DMS53 (cell line): ENCODE results near the gene PIEZO2.

Source experiments
- DNase-seq: peaks from one replicate; lab custom pipeline; 2025; lab: John Stamatoyannopoulos, UW

PIEZO2 gene

DNA sequence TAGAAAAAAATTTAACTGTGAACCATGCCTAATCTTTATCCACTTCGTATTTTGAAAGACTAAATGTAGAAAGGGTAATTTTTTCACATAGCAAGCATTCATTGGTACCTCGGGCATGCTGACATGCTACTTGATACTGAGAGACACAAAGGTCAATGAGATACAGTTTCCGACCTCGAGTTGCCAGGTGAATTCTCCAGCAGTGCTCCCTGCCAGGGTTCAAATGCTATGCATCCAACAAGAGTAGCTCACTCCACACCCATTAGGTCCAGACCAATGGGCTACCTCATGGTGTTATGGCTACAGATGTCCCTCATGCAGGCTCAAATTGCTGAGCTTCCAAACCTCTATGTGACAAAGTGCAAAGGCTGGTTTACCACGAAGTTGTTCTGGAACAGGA, 305.8 kb downstream of the PIEZO2 start:
- DNase-seq, result no peak

DNA sequence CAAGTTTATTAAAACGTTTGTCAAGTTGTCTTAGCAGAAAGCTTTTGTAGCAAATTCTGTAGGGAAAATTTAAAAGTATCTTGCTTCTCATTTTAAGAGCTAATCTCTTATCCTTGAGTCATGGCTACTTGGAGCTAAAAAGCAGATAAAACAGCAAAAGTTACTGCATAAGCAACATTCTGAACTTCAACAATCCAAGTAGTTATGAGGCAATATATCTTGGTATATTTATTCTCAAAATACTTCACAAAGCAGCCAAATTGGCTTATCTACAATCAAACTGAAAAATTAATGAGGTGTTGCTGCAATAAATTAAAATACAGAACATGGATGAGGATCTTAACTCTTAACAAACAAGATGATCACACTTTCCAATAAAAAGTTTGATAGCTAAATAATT, 306.5 kb downstream of the PIEZO2 start:
- DNase-seq, result no peak

DNA sequence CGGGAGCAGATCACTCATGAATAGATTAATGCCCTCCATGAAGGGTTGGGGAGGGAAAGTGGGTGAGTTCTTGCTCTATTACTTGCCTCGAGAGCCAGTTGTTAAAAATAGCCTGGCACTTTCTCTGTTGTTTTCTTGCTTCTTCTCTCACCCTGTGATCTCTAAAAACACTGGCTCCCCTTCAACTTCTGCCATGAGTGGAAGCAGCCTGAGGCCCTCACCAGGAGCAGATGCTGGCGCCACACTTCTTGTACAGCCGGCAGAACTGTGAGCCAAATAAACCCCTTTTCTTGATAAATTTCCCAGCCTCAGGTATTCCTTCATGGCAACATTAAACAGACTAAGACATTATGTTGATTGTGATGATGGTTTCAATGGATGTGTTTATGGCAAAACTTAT, 307.0 kb downstream of the PIEZO2 start:
- DNase-seq, result no peak

DNA sequence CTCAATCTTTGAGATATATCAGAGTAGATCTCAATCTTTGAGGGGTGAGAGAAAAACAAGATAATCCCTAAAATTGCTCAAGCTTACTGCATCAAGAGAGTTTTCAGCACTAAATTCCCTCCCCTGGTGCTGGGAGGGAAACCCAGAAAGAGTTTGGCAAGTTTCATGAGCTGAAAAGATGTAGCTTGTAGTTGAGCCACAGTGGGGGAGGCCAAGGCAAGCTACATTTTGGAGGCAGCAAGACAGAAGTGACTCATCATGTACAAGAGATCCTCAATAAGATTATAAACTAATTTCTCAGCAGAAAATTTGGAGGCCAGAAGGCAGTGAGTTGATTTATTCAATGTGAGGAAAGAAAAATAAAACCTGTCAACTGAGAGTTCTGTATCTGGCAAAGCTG, 308.2 kb downstream of the PIEZO2 start:
- DNase-seq, result no peak

DNA sequence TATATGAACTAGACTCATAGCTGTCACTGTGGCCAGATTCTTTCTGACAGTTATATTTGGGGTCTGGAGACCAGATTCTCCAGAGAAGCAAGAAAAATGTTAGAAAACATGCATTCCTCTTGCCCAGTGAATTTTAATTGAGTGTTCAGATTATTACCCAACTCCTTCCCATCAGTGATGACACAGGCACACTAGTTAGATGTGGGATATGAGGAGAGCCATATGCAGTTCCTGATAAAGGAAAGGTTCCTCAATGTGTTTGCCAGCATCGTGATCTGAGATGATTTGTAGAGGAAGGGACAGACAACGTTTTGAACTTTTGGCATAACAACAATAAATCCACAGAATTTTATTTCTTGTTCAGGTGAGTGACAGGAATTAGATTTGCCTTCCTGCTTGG, 308.6 kb downstream of the PIEZO2 start:
- DNase-seq, result no peak

DNA sequence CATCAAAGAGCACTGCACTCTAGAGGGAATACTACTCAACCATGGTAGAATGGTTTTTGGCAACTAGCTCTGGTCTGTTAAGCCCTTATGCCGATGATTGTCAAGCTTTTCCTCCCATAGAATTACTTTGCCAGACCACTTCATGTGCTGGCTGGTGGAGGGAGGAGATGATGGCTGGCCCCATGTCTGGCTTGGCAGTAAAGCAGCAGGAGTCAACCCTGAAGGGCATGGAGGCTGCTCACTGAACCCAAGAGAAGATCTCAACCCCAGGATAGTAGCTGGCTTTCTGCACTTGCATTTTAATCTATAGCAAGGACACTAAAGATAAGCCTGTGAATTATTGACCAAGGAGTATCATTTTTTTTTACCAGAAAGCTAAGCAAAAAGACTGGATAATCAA, 309.9 kb downstream of the PIEZO2 start:
- DNase-seq, result no peak

DNA sequence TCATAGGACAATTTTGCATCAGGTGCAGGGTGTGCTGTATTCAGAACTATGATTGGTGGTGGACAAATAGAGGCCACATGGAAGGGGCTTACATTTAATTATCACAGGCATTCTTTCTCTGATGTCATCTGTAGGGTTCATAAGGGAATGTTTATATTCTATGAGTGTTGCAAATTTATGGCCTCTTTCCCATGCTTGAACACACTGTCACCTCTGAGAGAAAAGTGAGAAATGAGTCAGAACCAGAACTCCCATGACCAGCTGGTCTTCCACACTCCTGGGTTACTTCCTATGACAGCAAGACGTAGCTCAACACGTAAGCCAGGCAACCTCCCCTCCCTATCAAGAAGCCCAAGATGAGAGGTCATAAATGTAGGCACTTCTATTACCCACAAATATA, 310.8 kb downstream of the PIEZO2 start:
- DNase-seq, result no peak

DNA sequence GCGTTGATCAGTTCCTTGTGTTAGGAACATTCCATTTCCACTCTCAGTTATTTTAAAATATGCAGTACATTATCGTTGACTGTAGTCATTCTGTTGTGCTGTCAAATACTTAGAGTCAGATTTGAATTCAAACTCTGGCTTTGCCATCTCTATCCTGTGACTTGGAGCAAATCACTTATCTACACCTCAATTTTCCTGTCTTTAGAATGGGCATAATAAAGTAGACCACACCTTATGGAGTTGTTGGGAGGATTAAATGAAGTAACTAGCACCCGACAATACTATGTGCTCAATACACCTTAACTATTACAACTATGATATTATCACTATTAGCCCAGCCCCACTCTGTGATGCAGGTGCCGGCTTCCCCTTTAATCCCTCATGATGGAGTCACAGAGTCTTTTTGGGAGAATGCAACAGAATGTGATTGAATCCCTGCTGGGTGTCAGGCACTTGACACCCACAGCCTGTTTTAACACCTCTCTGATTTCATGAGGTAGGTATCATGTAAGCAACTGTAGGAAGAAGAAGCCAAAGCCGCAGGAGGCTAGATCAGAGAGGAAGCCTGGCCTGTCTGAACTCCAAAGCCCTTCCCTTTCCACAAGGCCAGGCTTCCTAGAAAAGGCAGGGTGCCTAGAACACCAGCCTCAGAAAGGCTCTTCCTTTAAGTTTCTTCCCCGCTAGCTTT, 315.1 kb downstream of the PIEZO2 start:
- DNase-seq, result no peak

DNA sequence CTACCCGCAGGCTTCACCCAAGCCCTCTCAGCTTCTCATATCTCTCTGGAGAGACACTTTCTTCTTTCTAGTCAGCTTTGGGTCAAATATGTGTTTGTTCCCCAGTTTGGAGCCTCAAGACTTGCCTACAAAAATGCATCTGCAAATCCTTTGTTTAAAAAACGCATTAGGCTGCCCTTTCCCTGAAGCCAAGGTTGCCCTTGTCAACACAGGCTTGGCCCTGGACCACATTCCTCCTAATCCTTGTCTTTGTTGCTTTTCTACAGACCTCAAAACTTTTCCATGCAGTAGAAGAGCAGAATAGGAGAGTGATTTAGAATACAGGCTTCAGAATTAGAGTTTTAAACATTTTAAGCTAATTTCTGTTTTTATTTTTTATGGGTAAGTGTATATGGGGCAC, 315.7 kb downstream of the PIEZO2 start:
- DNase-seq, result no peak

DNA sequence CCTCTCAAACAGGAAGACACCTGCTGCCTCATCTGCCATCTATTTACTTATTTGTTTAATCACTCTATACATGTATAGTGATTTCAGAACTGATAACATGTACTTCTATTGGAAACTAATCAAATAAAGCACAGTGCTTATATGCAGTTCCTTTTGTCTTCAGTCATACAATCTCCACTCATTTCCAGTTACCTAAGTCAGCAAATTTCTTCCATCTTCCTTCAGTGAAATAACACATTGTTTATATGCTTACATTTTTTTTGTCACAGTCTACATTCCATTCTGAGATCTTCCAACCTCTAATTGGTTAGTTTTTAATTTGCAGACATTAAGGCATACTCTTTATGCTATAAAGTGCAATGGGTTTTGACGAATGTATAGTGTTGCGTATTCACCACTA, 323.0 kb downstream of the PIEZO2 start:
- DNase-seq, result no peak

DNA sequence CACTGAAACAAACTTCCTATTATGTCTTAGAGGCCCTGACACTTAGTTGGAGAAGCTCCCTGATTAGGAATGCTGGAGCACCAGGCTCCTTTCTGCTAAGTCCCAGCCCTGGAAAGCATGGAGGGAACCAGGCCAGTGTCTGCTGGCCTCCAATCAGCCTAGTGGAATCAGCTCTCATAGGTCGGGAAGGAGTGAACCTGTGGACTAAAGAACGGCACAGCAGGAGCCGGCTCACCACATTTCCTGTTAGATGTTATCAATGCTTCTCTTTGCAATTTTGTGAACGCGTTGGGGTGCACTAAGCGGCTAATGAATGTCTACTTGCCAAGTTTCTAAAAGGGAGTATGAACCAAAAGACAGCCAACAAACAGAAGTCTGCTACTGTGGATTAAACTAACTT, 326.9 kb downstream of the PIEZO2 start:
- DNase-seq, result no peak

DNA sequence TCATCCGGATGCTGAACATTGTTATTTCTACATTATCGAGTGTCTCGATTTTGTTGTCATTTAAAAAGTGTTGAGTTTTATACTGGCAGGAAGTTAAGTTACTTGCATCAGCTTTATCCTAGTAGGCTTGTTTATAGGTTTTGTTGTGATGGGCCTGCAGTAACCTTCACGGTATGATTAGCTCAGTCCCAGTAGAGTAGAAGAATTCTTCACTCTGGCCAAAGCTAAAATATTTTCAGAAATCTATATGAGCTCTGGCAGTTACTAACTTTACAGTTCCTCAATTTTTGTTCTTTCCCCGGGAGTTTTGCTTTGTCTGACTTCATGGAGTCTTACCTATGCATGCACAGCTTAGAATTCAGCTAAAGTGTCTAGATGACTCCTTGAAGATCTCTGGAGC, 328.7 kb downstream of the PIEZO2 start:
- DNase-seq, result no peak

DNA sequence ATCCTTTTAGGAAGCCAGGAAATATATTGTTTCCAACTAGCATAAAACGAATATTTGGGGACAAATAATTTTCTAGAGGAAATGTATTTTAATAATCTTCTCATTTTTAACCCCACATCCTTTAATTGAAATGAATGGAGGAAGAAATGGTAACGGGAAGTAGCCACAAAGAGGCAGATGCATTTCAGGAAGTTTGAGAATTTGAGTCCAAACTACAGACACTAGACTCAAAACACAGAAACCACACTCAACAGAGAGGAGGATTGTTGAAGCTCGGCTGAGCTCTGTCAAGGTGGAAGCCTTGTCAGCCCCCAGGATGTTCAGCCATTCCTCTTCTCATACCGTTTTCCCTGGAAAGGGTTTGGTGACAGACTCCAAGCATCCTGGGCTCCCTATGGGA, 335.0 kb downstream of the PIEZO2 start:
- no peak for DNase-seq

DNA sequence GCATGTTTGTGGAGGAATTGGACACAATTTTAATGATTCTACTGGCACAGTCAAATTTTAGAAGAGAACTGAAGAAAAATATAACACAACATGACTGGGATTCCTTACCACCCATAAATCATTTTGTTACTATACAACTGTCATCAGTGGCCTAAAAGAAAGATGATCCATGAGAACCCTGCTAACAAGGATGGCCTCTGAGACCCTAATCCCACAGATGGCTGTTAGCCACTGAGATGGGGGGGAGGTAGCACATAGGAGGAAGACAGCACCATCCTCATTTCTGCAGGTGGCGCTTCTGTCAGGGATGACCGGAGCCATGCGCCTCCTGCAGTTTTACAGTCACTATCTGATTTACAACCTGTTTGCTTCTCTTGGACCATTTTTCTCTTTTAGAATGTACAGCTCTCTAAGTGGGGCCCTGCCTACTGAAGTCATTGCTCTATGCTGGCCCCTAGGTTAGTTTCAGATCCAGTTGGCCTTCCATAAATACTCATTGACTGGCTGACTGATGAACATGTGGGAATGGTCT, 343.7 kb downstream of the PIEZO2 start:
- no peak for DNase-seq

DNA sequence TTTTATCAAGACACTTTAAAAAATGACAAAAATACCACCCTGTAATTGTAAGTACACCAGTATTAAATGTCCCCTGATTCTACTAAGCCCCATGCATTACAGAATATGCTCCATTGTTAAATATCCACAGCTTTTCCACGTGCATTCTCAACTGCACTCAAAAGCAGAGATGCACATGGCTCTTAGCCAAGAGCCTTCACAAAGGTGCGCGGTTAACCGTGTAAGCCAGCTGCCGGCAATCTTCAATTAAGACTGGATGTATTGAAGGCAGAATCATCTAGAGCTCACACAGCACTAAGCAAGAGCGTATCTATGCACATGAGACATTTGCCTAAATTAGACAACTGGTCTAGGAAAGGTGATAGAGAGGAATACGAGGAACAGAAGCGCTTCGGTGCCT, 345.2 kb downstream of the PIEZO2 start:
- DNase-seq, result peak; percentile 32

DNA sequence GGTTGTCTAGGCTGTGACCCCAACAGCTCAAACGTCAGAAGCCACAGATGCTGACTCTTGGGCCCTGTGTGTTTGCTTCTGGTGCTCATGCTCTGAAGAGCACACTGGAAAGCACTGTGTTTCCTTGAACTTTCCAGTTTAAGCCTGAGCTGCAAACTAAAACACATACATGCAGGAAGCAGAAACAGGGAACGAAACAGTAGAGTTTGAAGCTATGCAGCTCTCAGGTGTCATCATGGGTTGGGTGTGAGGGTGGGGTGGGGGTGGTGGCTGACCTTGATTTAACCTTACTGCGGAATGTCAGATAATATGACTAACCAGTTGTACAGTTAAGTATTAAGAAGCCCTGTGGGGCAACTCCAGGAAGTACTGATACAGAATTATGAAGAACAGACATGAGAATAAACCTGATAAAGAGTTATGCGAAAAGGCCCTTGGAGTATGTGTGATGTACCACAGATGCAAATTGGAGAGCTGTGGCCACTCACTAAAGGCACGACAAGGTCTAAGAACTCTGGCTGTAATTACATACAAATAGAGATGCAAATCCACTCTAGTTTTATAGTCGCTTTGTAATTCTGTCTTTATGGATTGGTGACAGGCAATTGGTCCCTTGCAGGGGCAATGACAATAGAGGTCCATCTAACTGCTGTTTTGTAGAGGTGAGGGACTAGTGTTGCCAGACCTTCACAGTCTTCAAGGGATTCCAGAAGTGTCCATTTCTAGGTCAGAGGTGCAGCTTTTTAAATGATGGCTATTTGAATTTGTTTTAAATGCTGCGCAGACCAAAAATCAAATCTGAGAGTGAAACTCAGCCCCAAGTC, 350.4 kb downstream of the PIEZO2 start:
- no peak for DNase-seq

DNA sequence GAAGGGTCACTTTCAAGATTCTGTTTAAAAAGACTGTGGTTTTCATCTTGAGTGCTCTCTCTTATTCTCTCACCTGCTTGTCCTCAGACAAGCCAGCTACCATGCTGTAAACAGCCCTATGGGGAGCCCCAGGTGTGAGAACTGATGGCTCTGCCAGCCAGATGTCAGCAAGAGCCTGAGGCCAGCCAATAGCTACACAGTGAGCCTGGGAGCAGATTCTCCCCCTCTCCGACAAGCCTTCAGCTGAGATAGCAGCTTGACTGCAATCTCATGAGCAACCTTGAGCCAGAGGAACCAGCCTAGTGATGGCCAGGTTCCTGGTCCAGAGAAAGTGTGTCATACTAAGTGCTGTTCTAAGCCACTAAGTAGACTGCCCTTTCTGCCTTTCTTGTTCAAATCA, 351.5 kb downstream of the PIEZO2 start:
- no peak for DNase-seq

DNA sequence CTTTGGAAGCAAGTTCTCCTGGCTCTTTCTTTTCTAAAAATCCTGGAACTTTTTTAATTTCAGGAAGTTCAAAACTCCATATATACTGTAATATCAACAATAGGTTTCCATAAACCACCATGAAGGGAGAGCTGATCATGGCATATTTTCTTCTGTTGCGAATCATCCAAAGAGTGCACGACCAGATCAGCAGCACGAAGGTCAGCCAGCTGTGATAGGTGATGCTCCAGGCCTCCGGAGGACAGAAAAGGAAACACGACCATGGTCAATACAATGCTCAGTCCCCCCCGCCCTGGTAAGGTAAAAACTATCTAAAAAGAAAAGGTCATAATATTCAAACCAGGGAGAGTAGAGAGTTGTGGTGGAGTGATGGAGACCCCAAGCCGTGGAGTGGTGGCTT, 354.6 kb downstream of the PIEZO2 start:
- DNase-seq, result no peak

DNA sequence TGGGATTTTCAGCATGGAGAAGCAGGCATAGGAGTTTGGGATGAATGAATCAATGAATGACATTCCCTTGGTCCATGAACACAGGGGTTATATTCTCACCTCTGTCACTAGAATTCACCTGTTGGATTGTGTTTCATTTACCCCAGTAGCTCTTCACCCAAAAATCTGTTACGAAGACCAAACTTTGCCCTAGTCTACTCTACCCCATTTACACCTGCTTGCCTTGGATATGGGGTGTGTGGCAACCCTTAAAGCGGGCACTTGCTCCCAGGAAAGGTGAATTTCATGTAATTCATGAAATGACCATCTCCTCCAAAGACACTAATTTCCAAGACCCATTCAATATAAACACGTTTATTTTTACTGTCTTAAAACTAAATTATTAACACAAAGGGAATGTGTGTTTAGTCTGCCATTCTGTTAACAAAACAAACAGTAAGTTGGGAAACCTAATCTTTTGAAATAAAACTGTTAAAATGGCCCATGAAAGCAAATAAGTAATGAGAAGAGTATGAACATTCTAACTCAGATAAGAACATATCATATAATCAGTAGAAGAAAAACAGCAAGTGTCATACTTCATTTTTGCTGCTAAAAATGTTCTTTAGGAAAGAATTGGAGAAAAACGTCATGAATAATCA, 355.5 kb downstream of the PIEZO2 start:
- DNase-seq, result no peak

DNA sequence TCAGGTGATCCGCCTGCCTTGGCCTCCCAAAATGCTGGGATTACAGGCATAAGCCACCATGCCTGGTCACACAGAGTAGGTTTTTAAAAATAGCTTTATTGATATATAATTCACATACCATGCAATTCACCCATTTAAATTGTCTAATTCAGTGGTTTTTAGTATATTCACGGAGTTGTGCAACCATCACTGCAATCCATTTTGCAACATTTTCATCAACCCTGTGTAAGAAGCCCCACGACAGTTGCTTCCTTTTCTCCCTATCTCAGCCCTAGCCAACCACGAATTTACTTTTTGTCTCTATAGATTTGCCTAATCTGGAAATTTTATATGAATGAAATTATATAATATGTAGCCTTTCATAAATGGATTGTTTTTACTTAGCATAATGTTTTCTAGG, 357.2 kb downstream of the PIEZO2 start:
- no peak for DNase-seq

DNA sequence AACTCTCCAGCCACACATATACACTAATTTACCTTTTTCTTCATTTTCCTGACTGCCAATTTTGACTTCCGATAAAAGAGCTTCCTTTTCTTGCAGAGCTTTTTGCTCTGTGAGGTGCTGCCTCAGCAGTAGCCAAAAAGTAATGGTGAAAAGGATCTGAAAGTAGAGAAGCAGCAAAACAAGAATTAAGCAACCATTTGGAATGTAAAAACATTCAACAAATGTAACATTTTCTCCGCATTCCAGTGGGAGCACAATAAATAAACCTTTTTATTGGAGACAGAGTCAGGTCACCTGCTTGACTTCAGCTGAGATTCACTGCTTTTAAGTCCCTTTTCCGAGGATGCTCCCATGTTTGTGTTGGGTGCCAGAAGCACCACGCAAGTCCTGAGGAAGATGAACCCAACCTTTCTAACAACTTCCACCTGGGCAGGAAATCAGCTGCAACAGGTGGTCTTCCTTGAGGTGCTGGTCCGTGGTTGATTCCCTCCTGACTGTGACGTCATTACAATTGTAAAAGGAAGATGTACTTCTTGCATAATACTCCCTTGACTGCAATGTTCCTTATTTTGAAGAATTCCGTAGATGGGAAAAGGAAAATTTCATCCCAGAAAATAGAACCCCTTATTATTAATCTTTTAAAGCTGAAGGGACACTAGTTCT, 358.1 kb downstream of the PIEZO2 start:
- no peak for DNase-seq

DNA sequence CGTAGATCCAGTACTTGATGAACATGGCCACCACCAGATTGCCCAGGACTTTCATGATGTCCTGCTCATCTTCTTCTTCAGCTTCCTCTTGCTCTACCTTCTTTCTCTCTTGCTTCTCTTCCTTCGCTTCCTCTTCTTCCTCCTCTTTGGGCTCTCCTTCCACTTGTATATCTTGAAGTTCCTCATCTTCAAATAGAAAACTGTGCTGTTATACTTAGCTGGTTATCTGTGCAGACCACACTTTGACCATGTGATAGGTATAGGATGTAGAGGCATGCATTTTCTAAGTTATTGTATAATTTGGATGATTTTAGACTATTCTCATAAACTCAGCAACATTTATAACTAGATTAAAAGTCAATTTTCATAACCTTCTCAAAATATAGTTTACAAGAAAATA, 360.2 kb downstream of the PIEZO2 start:
- DNase-seq, result no peak
